ENCODE data around the gene MTF1.
A peak's percentile ranks its signal among the peaks of the same experiment; 100 is the strongest.
"Not testable (repeated sequence)": the region's sequence is repeated elsewhere in the genome, so short reads cannot be mapped to it uniquely, and the experiment has no call there.

MTF1 gene

DNA sequence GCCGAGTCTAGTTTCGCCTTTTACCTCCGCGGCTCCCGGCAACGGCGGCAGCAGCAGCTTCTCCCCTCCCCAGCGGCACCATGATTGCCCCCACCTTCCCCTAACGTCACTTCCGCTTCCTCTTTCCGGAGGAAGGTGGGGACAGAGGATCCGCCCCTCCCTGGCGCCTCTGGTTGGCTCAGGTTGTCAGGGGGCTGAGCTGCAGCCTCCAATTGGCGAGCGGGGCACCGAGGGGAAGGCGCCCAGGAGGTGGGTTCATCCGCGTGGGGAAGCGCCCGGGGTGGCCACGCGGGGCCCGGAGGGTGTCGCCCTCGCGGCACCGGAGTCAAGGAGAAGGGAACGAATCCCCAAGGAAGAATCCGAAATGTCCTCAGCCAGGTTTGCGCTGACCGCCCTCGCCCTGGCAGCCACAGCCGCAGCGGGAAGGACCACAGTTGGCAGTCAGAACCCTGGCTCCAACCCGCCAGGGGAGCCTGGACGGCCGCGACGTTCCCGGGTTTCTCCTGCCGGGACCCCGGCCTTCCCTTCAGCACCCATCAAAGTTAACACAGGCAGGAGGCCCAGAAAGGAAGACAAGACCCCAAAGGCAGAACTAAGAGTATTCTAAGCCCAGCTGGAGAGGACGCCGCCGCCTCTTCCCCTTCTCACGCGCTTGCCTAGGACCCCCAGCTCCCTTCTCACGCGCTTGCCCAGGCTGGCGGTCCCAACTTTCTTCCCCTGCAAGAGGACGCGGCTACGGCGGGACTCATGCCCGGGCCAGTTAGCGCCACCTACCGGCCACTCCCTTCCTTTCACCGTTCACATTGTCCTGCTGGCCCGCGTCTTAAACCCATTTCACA, at the start of gene MTF1:
TSS of gene MTF1 (minus strand) at position 86 of the 839 bp plus-strand sequence. CDS start 1,934 bp downstream, outside the sequence.
- intact Hi-C loops (cut with DNase I) = loop anchor here (1.0 to 2.0 kb wide), 2 partner anchors 51 to 167 kb away; partner anchors contain the start of genes CDCA8 and YRDC
- DNase-seq = peak; percentile 93 to 99 (median 98)

DNA sequence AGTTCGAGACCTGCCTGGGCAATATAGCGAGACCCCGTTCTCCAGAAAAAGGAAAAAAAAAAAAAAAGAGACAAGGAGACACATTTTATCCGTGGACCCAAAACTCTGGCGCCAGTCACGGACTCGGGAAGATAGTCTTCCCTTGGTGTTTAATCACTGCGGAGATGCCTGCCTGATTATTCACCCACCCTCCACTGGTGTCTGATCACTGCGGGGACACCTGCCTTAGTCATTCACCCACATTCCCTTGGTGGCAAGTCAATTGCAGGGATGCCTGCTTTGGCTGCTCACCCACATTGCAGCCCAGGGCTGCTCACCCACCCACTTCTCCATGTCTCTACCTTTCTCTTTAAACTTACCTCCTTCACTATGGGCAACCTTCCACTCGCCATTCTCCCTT, 49.1 kb upstream of the MTF1 start:
- peak in 1 of 10 donors; percentile 13 for DNase-seq
- intact Hi-C loops (cut with DNase I) = not testable (repeated sequence)

DNA sequence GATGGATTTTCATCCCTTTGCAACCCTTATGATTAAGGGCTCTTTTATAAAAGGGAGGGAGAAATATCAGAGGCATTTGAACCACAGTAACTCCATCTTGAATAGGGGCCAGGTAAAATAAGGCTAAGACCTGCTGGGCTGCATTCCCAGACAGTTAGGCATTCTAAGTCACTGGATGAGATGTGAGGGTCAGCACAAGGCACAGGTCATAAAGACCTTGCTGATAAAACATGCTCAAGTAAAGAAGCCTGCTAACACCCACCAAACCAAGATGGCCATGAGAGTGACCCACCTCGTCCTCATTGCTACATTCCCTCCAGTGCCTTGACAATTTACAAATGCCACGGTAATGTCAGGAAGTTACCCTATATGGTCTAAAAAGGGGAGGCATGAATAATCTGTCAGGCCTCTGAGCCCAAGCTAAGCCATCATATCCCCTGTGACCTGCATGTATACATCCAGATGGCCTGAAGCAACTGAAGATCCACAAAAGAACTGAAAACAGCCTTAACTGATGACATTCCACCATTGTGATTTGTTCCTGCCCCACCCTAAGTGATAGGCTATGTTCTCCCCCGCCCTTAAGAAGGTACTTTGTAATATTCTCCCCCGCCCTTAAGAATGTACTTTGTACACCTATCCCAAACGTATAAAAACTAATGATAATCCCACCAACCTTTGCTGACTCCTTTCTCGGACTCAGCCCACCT, 48.2 kb upstream of the MTF1 start:
- intact Hi-C loops (cut with DNase I); DNase-seq: not testable (repeated sequence)

DNA sequence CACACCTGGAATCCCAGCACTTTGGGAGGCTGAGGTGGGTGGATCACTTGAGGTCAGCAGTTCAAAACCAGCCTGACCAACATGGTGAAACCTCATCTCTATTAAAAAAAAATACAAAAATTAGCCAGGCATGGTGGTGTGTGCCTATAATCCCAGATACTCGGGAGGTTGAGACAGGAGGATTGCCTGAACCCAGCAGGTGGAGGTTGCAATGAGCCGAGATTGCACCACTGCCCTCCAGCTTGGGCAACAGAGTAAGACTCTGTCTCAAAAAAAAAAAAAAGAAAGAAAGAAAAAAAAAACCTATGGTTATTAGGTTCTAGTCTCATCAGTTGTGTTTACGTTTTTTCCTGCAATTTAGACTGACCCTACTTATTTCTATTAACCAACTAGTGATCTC, 47.2 kb upstream of the MTF1 start:
- intact Hi-C loops (cut with DNase I); DNase-seq: not testable (repeated sequence)

DNA sequence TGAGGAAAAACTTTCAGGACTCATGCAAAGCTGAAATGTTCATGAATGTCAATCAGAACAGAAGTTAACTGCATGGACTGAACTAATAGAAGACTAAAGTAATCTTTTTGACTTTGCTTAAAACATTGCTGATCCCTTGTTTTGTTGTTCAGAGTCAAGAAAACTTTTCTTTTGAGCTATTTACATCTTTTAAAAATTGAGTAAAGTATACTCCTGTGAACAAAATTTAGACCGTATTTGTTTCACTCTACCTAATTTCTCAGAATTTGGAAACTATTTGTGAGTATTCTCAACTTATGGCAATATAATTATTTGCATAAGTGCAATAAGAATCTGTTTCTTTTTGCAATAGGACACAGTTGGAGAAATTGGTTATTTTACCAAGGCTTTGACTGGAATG, 46.3 kb upstream of the MTF1 start:
- intact Hi-C loops (cut with DNase I) = no loop called here

DNA sequence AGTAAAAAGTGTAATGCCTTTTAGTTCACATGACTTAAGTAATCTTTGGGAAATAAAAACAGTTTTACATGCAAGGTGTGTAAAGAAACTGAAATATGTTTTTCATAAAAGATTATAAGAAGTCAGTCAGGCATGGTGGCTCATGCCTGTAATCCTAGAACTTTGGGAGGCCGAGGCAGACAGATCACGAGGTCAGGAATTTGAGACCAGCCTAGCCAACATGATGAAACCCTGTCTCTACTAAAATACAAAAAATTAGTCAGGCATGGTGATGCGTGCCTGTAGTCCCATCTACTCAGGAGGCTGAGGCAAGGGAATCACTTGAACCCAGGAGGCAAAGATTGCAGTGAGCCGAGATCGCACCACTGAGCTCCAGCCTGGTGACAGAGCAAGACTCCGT, 44.5 kb upstream of the MTF1 start:
- intact Hi-C loops (cut with DNase I) = not testable (repeated sequence)
- DNase-seq = peak in 1 of 10 donors; percentile 12

More for the DNA sequence above, 46.3 kb upstream of the MTF1 start:
- DNase-seq = no peak

DNA sequence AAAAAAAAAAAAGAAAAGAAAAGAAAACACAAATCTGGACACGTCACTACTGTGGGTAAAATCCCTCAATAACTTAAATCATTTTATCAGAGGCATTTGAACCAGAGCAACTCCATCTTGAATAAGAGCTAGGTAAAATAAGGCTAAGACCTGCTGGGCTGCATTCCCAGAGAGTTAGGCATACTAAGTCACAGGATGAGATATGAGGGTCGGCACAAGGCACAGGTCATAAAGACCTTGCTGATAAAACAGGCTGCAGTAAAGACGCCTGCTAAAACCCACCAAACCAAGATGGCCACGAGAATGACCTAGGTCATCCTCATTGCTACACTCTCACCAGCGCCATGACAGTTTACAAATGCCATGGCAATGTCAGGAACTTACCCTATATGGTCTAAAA, 43.6 kb upstream of the MTF1 start:
- intact Hi-C loops (cut with DNase I) = no loop called here
- no peak for DNase-seq

DNA sequence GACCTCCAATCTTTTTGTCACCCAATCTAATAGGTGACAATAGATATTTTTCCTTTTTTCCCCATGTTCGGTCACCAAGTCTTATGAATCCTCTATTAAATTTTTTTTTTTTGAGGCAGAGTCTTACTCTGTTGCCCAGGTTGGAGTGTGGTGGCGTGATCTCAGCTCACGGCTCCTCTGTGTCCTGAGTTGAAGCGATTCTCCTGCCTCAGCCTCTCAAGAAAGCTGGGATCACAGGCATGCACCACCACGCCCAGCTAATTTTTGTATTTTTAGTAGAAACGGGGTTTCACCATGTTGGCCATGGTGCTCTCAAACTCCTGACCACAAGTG, 42.5 kb upstream of the MTF1 start:
- intact Hi-C loops (cut with DNase I) = no loop called here
- DNase-seq = peak in 1 of 10 donors; percentile 16

DNA sequence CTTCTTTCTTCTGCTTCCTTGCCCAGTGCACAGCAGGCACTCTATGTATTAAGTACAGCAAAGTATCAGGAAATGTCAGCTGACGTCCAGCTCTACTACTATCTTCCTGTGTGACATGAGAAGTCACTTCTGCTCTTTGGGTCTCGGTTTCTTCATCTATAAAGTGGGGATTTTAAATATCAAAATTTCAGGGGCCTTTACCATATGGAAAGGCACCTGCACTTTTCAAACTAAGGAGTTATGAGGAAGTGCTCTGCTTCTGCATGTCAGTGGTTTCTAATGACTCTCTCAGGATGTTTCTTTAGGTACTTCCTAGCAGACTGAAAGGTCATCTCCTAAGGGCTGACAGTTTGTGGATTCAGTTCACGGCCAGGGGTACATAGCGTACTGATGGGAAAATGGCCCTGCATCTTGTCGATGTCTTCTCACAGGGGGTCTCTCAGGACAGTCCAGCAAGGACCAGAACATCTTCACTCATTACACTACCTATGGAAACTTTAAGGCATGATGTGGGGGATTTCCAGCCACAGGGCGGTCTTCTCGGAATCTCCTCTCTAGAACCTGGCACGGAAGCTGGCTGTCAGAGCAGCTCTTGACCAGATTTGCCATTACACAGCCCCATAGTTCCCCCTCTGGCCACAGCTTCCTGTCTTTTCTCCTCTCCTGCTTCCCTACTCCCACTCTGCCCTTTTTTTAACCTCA, 42.0 kb upstream of the MTF1 start:
- peak in 1 of 10 donors; percentile 35 for DNase-seq
- intact Hi-C loops (cut with DNase I) = no loop called here

DNA sequence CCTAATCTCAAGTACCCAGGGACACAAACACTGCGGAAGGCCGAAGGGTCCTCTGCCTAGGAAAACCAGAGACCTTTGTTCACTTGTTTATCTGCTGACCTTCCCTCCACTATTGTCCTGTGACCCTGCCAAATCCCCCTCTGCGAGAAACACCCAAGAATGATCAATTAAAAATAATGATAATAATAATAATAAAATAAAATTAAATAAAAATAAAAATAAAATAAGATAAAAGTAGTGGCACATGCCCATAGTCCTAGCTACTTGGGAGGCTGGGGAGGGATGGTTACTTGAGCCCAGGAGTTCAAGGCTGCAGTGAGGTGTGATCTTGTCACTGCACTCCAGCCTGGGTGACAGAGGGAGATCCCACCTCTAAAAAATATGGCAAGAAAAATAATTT, 38.2 kb upstream of the MTF1 start:
- intact Hi-C loops (cut with DNase I); DNase-seq: not testable (repeated sequence)

DNA sequence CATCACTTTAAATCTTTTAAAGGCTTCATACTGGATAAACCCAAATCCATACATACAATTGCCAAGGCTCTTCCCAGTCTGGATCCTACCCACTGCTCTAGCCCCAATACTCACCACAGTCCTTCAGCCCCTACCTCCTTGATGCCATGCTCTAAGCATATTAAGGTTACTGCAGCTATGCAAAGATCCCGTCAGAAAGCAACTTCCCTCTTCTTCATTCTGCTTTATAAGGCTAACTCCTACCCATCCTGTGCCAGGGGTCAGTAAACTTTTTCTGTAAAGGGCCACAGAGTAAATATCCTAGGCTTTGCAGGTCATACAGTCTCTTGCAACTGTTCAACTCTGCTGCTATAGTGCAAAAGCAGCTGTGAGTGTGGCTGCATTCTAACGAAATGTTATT, 34.3 kb upstream of the MTF1 start:
- DNase-seq = no peak
- intact Hi-C loops (cut with DNase I) = no loop called here

DNA sequence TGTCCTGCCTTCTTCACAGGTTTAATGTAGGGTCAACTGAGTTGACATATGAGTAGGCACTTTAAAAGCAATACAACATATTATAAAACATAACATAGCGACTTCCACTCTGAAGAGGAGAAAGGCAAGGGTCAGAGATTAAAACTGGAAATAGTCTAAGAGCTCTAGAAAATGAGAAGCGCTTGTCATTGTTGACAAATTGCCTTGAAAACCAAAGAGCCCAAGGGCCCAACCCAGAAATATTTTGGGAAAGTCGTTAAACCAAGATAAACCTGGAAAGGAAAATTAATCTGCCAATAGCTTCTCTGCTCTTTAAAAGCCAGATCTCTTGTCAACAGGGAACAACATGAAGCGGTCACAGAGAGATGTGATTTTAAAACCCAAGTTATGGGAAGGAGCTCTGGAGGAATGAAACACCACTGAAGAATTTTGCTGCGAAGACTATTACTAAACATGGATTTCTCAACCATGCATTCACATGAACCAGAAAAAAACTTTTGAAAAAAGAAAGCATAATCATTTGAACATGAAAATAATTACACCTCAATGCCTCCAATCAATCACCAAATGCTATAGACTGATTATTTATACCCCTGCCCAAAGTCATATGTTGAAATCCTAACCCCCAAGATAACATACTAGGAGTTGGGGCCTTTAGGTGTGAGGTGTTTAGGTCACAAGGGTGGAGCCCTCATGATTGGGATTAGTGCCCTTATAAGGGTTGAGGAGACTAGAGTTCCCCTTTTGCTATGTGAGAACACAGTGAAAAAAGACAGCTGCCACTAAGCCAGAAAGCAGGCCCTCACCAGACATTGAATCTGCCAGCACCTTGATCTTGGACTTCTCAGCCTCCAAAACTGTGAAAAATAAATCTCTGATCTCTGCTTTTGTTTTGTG, 33.0 kb upstream of the MTF1 start:
- intact Hi-C loops (cut with DNase I) = no loop called here
- no peak for DNase-seq

DNA sequence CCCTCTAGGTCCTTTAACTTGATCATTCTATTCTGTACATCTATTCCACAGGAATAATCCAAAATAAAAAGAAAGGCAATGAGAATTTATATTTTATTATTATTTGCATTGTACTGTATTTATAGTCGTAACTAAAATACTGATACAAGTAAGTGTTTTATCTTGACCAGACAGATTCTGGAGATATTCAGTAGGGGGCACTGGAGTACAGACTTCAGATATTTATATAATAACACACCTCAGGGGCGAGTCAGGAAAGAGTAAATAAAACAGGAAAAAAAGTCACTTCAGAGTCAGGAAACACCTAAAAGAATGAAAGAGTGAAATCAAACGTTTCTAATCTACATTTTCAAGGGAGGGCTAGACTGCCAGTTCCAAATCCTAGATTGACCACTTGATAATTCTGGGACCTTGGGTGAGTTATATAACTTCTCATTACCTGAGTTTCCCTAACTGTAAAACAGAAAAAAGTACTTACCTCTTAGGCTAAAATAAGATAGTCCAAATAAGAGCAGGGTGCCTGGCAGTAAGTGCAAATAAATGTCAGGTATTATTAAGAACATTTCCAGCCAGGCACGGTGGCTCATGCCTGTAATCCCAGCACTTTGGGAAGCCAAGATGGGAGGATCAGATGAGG, 31.1 kb upstream of the MTF1 start:
- intact Hi-C loops (cut with DNase I) = no loop called here
- DNase-seq = no peak

DNA sequence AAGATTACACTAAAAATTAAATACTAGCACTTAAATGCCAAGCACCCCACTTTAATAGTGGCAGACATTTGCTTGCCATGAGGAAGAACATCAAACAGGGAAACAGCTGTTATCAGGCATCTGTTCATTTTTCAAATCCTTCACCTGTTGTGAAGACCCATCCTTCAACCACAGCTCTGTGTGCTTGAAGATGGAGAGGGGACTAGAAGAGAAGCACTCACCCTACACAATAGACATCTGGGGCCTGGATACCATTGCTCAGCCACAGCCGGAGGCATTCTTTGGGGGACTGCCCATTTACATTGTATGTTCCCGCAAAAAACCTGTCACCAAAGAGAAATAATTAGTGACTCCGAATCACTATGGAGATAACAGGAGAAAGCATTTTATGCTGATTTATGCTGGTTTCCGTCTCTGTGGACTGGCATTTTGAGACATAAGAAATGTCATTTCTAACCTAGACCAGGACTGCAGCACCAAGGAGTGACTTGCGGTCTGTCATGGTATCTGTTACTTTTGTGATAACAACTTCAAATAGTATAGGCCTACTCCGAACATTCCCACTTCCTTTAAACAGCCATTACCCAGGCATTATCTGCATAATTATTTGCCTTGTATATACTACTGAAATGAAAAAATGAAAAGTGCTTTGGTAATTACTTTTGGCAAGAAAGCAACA, 28.8 kb upstream of the MTF1 start:
- intact Hi-C loops (cut with DNase I) = no loop called here
- no peak for DNase-seq

DNA sequence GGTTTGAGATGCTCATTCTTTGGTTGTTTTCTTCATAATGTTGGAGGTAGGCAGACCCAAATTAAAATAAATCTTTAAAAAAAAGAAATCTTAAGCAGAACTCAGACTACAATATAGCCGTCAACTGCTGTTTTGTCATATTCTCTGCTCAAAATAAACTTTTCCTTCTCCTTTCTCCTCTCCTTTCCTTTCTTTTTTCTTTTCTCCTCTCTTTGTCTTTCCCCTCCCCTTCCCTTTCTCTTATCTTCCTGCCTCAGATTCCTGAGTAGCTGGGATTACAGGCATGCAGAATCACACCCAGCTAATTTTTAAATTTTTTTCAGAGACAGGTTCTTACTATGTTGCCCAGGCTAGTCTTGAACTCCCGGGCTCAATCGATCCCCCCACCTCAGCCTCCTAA, 24.8 kb upstream of the MTF1 start:
- no peak for DNase-seq
- intact Hi-C loops (cut with DNase I) = no loop called here

DNA sequence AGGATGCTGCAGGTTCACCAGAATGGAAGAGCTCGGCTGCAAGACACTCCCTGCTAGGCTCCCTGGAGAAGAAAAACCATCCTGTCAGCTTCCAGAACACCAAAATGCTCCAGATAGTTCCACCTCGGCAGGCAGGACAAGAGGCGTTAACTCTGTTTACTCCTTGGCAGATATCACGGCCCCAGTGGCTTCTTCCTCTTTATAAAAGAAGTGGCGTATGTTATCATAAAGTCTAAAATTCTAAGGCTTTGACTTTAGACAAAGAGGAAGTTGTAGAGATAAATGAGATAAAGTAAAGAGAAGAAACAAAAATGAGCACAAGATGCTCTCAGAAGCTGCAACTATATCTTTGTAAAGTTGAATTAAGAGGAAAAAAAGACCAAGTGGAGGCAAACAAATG, 24.3 kb upstream of the MTF1 start:
- intact Hi-C loops (cut with DNase I) = no loop called here
- no peak for DNase-seq

DNA sequence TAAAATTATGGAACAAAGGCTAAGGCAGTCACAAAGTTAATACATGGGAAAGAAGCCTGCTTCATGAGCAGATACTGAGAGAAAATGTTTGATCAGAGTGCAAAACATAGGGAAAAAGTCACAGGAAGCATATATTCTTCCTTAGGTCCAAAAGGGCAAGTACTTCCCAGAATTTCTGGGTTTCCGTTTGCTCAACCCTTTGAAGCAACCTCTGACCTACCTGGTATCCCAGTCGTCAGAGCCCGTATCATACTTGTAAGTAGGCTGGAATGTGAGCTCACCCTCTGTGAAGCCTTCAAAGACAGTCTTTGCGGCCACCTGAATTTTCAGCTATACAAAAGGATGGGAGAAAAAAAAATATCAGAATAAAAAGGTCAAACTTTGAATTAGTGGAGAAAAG, 20.5 kb upstream of the MTF1 start:
- no peak for DNase-seq
- intact Hi-C loops (cut with DNase I) = no loop called here

DNA sequence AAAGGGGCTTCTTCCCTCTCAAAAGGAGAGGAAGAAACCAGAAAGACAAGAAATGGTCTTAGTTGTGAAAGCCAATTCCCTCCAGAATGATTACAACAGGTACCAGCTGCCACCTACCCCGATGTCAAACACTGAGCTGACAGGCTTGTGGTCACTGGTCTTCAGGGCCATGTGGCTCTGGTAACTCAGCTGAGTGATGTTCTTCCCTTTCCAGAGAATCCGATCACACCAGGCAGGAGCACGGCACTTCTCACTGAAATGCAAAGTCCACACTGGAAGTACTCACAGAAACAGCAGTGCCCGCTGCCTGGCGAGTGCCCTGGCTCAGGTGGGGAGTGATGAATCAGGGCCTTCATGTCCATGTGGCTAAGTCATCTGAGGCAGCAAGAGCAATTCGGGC, 18.7 kb upstream of the MTF1 start:
- peak in 1 of 10 donors; percentile 52 for DNase-seq
- intact Hi-C loops (cut with DNase I) = no loop called here

DNA sequence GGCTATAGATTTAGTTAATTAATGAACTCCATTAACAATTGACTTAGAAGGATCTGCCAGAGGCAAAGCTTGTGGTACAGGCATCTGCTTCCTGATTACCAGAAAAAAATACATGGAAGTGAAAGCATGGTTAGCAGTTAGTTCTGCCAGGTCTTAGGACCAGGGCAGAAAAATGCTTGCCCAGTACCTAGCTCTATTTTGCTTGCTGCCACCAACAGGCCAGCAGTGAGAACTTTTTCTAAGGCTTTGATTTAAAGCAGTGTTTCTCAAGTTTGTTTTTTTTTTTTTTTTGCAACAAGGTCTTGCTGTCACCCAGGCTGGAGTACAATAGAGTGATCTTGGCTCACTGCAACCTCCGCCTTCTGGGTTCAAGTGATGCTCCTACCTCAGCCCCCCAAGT, 16.4 kb upstream of the MTF1 start:
- intact Hi-C loops (cut with DNase I) = no loop called here
- DNase-seq = no peak

Measured in posterior cingulate gyrus (tissue), 11 donors.